Measurements from ENCODE around the gene FXYD5.
"Not testable (repeated sequence)": the region's sequence is repeated elsewhere in the genome, so short reads cannot be mapped to it uniquely, and the experiment has no call there.

Gene FXYD5

GRCh38 chr19:35184884-35185283, 30.3 kb downstream of the FXYD5 start:
- no peak for FAIRE-seq

GRCh38 chr19:35194012-35194984, 39.8 kb downstream of the FXYD5 start:
- FAIRE-seq = no peak

DNA sequence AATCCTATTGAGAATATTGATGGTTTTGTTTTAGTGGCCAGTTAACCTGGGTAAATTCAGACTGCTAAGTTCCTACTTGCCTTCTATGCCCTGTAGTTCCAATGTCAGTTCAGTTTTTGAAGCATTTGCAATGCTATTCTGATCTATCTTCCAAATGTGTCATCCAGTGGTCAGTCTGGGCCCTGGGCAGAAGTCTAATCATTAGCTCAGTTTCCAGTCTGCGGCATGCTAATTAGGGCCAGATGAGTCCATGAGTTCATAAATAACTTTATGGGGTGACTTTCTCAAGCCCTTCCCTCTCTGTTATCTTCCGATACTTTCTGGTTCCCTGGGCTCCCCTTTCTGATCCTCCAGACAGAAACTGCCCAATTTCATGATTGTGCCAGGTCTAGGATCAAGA, 41.3 kb downstream of the FXYD5 start:
- no peak for FAIRE-seq

DNA sequence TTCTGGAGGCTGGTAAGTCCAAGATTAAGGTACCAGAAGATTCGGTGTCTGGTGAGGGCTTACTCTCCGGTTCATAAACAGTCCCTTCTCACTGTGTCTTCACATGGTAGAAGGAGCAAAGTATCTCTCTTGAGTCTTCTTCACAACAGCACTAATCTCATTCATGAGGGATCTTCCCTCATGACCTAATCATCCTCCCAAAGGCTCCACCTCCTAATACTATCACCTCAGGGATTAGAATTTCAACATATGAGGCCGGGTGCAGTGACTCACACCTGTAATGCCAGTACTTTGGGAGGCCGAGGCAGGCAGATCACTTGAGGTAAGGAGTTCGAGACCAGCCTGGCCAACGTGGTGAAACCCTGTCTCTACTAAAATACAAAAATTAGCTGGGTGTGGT, 42.3 kb downstream of the FXYD5 start:
- FAIRE-seq = not testable (repeated sequence)

GRCh38 chr19:35199481-35199880, 44.9 kb downstream of the FXYD5 start:
- no peak for FAIRE-seq

DNA sequence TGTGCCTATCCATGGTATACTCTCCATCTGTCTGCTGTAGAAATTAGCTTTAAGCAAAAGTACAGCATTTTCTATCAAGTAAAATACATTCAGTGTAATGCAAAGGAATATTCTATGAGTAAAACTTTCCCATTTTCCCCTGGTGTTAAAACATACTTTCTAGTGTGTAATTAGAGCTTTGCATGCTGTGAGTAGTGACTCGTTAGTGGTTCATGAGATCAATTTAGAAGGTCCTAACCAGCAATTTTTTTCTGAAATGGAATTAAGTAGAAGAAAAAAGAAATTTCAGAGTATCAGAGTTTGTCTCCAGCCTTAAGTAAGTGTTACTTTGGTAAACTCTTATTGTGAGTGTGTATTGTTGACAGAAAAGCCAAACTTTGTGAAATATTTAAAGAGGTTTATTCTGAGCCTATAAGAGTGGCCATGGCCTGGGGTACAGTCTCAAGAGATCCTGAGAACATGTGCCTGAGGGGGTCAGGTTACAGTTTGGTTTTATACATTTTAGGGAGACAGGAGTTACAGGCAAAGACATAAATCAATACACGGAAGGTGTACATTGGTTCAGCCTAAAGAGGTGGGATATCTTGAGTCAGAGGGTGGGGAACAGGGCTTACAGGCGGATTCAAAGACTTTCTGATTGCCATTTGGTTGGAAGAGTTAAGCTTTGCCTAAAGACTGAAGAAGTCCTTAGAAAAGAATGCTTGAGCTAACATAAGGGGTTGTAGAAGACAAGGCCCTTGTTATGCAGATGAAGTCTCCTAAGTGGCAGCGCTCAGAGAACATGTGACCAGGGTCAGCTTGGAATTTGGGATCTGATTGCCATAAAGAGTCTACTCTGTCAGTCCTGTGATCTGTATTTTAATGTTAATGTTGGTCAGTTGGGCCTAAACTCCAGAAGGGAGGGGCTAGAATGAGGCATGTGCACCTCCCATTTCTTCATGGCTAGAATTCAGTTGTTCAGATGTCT, 48.5 kb downstream of the FXYD5 start:
- FAIRE-seq = no peak

GRCh38 chr19:35204799-35205732, 50.5 kb downstream of the FXYD5 start:
- FAIRE-seq = no peak

- no peak for FAIRE-seq
These were observed 51.3 kb downstream of the FXYD5 start for GRCh38 chr19:35205733-35206323.

DNA sequence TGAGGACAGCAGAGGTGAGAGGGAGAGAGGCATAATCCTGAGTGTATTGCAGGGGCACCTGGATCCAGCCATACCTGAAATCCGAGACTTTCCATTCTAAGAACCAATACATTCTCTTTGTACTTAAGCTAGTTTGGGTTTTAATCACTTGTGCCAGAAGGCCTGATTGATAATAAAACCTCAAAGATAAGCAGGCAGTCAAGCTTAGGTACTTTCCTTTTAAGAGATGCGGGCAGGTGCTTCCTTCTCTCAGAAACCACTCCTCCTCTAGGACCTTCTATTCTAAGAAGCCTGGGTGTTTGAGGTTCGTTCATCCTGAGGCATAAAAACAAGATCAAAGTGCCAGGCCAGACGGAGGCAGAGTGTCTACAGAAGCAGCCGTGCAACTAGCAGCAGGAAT, 51.8 kb downstream of the FXYD5 start:
- FAIRE-seq = no peak

DNA sequence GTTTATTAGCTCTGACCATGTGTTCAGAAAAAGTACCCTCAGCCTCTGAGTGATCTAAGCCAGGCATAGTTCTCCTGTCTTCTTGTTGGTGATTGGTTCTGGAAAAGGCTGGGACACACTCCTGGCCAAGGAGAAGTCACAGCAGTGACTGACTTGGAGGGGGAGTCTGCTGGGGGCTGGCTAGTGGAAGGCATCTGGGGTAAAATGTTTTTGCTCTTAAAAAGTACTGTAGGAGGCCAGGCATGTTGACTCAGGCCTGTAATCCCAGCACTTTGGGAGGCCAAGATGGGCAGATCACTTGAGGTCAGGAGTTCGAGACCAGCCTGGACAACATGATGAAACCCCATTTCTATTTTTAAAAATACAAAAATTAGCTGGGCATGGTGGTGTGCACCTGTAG, 52.3 kb downstream of the FXYD5 start:
- no peak for FAIRE-seq

- FAIRE-seq = no peak
These were observed 52.9 kb downstream of the FXYD5 start for GRCh38 chr19:35207391-35207871.

GRCh38 chr19:35208121-35208520, 53.6 kb downstream of the FXYD5 start:
- FAIRE-seq = no peak

DNA sequence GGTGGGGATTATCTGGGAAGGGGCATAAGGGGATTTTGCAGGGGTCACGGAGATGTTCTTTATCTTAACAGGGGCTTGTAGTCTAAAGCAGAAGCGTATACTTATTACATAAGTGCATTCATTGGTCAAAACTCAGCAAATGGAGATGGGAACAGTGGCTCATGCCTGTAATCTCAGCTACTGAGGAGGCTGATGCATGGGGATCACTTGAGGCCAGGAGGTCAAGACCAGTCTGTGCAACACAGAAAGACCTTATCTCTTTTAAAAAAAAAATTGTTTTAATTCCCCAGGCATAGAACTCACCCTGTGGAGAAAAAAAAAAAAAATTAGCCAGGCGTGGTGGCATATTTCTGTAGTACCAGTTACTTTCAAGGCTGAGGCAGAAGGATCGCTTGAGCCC, 55.1 kb downstream of the FXYD5 start:
- no peak for FAIRE-seq

DNA sequence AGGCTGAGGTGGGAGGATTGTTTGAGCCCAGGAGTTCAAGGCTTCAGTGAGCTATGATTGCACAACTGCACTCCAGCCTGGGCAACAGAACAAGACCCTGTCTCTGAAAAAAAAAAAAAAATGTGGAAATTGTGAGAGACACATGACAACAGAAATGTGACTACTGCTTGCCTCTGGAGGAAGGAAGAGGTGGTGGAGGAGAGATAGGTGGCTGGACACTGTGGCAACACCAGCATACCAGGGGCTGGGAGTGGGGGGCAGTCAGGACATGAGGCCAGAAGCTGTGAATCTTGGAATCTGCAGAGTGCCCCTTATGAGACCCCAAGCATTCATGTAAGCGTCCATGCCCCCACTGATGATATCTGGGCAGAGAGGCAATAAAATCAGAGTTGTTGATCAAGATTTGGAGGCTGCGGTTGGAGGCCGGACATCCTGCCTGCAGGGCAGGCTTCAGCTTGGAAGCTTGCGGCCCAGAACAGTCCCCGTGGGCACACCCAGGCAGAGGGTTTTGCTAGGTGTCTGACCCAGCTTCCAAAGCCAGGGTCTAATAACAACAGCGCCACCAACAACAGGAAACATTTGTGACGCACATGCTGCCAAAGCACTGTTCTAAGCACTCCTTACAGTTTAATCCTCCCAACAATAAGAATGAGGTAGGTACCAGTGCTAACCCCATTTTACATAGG, 57.2 kb downstream of the FXYD5 start:
- FAIRE-seq = no peak

DNA sequence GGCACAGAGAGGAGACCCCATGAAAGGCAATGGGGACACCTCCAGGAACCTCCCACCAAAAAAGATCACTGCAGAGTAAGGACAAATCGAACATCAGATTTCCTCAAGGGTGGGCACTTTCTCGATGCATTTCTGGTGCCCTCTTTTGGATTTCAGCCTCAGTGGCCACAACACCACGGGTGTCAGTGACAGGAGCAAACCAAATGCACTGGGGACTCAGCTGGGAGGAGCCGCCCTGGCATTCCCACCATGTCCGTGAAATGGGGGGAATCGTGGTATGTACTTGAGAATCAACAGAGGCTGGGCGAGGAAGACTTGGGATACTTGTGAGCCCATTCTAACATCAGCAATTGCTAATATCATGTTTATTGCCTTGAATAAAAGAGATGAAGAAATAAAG, 57.7 kb downstream of the FXYD5 start:
- no peak for FAIRE-seq

DNA sequence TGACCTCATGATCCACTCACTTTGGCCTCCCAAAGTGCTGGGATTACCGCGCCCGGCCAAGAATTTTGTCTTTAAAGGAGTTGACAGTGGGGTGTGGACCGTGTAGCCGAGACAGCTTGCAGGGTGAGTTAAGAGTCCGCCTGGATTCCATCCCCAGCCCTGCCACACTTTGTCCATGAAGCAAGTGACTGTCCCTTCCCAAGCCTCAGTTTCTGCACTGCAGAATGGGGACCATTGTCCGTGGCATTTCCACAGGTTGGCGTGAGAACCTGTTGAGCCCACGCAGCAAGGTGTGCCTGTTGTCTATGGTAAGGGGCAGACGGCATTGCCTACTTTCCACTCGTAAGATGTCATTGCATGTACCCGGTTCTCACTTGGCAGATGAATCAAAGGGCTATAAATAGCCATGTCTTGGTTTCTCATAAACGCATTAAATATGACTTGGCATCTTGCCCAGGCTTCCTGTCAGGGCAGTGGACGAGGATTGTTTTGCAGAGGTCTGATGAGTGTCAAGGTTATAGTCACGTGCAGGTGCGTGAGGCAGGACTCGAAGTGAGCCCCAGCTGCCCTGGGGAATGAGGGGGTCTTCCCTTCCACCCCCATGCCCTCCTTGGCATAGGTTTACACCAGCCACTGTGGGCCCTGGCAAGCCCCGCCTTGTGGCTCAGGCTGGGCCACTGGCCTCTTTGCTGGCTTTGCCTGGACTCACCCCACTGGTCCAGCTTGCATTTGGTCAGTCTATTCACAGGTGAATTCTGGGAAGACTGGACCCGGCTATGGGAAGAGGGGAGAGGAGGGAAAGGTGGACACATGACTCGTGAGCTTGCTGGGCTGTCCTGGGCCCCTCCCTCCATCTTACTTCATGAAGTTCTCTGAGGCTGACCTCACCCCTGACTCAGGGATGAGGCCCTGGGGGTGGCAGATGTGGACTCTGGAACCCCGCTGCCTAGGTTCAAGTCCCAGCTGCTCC, 59.4 kb downstream of the FXYD5 start:
- FAIRE-seq = peak; percentile 96

DNA sequence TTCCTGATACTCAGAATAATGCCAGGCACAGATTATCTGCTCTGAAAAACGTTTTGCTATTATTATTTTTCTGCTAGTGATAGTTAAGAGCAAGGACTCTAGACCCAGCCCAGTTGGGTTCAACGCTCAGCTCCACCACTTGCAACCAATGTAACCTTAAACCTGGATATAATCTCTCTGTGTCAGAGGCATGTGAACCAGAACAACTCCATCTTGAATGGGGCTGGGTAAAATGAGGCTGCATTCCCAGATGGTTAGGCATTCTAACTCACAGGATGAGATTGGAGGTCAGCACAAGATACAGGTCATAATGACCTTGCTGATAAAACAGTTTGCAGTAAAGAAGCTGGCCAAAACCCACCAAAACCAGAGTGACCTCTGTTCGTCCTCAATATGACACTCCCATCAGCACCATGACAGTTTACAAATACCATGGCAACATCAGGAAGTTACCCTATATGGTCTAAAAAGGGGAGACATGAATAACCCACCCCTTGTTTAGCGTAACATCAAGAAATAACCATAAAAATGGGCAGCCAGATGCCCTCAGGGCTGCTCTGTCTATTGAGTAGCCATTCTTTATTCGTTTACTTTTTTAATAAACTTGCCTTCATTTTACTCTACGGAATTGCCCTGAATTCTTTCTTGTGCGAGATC, 60.4 kb downstream of the FXYD5 start:
- FAIRE-seq = no peak

- no peak for FAIRE-seq
These were observed 61.7 kb downstream of the FXYD5 start for GRCh38 chr19:35216016-35216832.
